Activated naive CD8-positive, alpha-beta T cell treated with anti-CD3 and anti-CD28 coated beads, Interleukin-2, amount 50 U/mL, for 16 hours (primary cell): ENCODE results near the gene CDAN1.
"Not testable (repeated sequence)": the region's sequence is repeated elsewhere in the genome, so short reads cannot be mapped to it uniquely, and the experiment has no call there.

ENCODE experiments used
- DNase-seq: peaks from one replicate; pipeline ENCODE4 v3.0.0-alpha.2; 2020; ENCODE audit warnings: low read depth, low spot score

Gene CDAN1

GRCh38 chr15:42711746-42712145 is 25.2 kb downstream of the CDAN1 start:
- no peak for DNase-seq

DNA sequence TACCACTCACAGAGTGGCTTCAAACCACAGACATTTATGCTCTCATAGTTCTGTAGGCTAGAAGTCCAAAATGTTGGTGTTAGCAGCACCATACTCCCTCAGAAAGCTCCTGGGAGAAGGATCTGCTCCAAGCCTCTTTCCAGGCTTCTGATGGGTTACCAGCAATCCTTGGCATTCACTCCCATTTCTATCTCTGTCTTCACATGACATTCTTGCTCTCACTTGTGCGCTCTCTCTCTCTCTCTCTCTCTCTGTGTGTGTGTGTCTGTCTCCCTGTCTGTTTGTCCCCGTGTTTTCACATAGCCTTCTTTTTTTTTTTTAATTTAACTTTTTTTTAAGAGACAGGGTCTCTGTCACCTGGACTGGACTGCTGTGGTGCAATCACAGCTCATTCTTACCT is 26.3 kb downstream of the CDAN1 start:
- DNase-seq, result no peak

- DNase-seq, result no peak
Observed at GRCh38 chr15:42707873-42708544, 28.9 kb downstream of the CDAN1 start.

- no peak for DNase-seq
Observed at GRCh38 chr15:42707068-42707467, 29.9 kb downstream of the CDAN1 start.

- no peak for DNase-seq
Observed at GRCh38 chr15:42705336-42705735, 31.6 kb downstream of the CDAN1 start.

GRCh38 chr15:42704492-42704926 is 32.4 kb downstream of the CDAN1 start:
- peak; percentile 14 for DNase-seq

- DNase-seq, result no peak
Observed at GRCh38 chr15:42696626-42697025, 40.3 kb downstream of the CDAN1 start.

GRCh38 chr15:42695527-42696071 is 41.3 kb downstream of the CDAN1 start:
- no peak for DNase-seq

DNA sequence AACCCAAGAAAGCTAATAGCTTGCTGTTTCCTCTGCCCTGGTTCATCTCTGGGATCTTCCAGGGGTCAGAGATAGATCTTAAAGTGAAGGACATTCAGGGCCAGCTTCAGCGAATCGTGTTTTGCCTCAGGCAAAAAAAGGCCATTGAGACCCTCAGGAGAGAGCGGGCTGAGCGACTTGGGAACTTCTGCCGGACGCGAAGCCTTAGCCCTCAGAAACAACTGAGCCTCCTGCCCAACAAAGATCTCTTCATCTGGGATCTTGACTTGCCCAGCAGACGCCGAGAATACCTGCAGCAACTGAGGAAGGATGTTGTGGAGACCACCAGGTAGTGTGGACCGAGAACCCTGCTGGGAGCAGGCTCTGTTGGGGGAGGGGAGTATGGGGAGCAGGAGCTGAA is 42.5 kb downstream of the CDAN1 start:
- DNase-seq, result no peak

DNA sequence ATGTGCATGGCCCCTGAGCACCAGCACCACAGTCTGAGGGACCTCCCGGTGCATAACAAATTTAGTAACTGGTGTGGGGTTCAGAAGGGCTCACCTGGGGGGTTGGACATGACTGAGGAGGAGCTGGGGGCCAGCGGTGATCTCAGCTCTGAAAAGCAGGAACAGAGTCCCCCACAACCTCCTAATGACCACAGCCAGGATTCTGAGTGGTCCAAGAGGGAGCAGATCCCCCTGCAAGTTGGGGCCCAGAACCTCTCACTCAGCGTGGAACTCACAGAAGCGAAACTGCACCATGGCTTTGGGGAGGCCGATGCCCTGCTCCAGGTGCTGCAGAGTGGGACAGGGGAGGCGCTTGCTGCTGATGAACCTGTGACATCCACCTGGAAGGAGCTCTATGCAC is 43.0 kb downstream of the CDAN1 start:
- no peak for DNase-seq

- DNase-seq, result no peak
Observed at GRCh38 chr15:42693496-42693895, 43.4 kb downstream of the CDAN1 start.

GRCh38 chr15:42692997-42693396 is 43.9 kb downstream of the CDAN1 start:
- DNase-seq, result no peak

DNA sequence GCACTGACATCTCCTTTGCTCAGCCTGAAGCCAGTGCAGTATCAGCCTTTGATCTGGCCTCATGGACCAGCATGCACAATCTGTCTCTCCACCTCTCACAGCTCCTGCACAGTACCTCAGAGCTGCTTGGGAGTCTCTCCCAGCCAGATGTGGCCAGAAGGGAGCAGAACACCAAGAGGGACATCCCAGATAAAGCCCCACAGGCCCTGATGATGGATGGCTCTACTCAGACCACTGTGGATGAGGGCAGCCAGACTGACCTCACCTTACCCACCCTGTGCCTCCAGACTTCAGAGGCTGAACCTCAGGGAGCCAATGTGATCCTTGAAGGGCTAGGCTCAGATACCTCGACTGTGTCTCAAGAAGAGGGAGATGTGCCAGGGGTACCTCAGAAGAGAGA is 44.4 kb downstream of the CDAN1 start:
- no peak for DNase-seq

- no peak for DNase-seq
Observed at GRCh38 chr15:42691770-42692169, 45.2 kb downstream of the CDAN1 start.

GRCh38 chr15:42691308-42691707 is 45.6 kb downstream of the CDAN1 start:
- DNase-seq, result no peak

DNA sequence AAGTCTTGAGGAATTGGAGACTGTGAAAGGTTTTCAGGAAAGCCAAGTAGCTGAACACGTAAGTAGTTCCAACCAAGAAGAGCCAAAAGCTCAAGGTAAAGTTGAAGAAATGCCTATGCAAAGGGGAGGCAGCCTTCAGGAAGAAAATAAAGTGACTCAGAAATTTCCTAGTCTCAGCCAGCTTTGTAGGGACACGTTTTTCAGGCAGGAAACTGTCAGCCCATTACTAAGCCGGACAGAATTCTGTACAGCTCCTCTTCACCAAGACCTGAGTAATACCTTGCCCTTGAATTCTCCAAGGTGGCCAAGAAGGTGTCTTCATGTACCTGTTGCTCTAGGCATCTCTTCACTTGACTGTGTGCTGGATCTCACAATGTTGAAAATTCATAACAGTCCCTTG is 48.6 kb downstream of the CDAN1 start:
- DNase-seq, result no peak

- DNase-seq, result no peak
Observed at GRCh38 chr15:42687740-42688139, 49.2 kb downstream of the CDAN1 start.

GRCh38 chr15:42686281-42686680 is 50.6 kb downstream of the CDAN1 start:
- DNase-seq, result no peak

- DNase-seq, result no peak
Observed at GRCh38 chr15:42681119-42681518, 55.8 kb downstream of the CDAN1 start.

GRCh38 chr15:42680142-42680482 is 56.8 kb downstream of the CDAN1 start:
- not testable (repeated sequence) for DNase-seq

- no peak for DNase-seq
Observed at GRCh38 chr15:42679285-42680141, 57.4 kb downstream of the CDAN1 start.

DNA sequence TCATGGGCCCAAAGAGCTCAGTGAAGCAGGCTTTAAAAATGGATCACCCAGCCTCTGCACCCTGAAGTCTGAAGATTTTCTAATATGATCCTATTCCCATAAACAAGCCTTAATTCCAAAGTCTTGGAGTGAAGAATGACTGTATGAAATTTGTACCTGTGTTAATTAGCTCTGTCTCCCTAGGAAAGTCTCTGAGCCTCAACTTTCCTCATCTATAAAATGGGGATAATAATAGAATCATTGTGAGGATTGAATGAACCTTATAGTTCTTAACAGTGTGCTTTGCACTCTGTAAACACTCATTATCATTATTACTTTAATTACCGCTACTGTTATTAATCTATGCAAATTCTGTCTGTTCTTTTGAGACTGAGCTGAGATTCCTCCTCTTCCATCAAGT is 61.9 kb downstream of the CDAN1 start:
- DNase-seq, result no peak

GRCh38 chr15:42674472-42674871 is 62.5 kb downstream of the CDAN1 start:
- no peak for DNase-seq
